LNCAP (cell line): ENCODE results near the gene ZNF593.

Experiments used
- CTCF ChIP-seq: fragments of 450-650 bp; IDR thresholded peaks from 2 replicates; pipeline ENCODE4 v1.5.1; 2017; ENCODE audit warnings: mild to moderate bottlenecking

The ZNF593 gene

GRCh38 chr1:26181586-26182382 is 12.1 kb downstream of the ZNF593 start:
- TF ChIP-seq CTCF, result no peak

DNA sequence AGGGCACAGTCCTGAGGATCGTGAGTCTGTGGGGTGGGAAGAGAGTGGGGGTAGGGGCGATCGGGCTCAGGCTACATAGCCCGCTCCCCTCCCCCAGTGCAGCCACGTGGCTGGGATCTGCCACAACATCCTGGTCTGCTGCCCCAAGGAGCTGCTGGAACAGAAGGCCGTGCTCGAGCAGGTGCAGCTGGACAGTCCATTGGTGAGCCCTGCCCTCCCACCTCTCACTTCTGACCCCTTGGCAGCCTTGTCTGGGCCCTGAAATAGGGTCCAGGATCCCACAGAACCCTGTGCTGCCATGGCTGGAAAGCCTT is 12.6 kb downstream of the ZNF593 start:
- TF ChIP-seq CTCF, result no peak

DNA sequence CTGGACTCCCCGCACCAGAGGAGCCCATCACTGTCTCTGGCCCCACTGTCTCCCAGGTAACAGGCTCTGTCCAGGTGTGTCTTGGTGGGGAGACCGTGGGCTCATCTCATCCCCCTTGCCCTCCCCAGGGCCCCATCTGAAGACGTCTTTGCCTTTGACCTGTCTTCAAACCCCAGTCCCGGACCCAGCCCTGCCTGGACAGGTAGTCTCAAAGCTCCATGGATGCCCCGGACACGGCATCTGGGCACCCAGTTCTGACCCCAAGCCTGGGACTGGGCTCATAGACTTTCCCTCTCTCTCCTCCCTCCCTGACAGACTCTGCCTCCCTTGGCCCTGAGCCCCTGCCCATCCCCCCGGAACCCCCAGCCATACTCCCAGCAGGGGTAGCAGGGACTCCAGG is 14.4 kb downstream of the ZNF593 start:
- TF ChIP-seq CTCF, result no peak

GRCh38 chr1:26184883-26185282 is 15.2 kb downstream of the ZNF593 start:
- no peak for TF ChIP-seq CTCF

DNA sequence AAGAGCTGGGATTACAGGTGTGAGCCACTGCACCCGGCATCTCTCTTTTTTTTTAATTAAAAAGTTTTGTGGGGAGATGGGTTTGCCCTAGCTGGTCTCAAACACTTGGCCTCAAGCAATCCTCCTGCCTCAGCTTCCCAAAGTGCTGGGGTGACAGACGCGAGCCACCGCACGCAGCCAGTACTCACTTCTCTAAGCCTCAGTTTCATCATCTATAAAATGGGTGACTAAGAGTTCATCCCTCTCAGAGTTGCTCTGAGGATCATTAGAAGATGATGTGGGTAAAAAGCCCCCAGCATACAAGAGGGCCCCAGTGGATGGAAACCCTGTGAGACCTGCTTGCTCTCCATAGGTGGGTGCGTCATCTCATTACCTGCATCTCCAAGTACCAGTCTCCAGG is 18.2 kb downstream of the ZNF593 start:
- TF ChIP-seq CTCF, result no peak

DNA sequence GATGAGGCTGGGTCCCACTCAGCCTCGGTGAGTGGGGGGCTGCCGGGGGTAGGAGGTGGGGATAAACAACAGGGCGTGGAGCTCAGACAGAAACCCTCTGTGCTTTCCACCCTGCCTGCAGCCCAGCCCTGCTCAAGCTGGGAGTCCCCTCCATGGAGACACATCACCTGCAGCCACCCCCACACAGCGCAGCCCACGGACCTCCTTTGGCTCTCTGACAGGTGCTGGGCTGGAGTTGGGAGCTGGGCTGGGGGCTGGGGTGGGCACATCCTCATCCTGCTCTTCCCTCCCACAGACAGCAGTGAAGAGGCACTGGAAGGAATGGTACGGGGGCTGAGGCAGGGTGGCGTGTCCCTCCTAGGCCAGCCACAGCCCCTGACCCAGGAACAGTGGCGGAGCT is 18.8 kb downstream of the ZNF593 start:
- no peak for TF ChIP-seq CTCF

- TF ChIP-seq CTCF, result no peak
Observed at GRCh38 chr1:26189331-26189730, 19.6 kb downstream of the ZNF593 start.

- no peak for TF ChIP-seq CTCF
Observed at GRCh38 chr1:26189751-26190275, 20.1 kb downstream of the ZNF593 start.
